ENCODE data around the gene MCF2L2. TPM values are rescaled to one million over a fixed set of nuclear protein-coding genes. Genes with fewer than 3 reads are reported as not detected.

Gene MCF2L2
- total and polyA plus RNA-seq, 2 donors (not counting 1 experiment from before 2014, with no cell fraction given) = 0.03 to 1.6 TPM

- Histone ChIP-seq H2AFZ (ENCODE audit: insufficient read depth, low read depth, low read length, poor library complexity, severe bottlenecking) (no peak overlapping the region), H3K36me3 (replicated peaks in 1 of 2; ENCODE audit: control extremely low read depth in 1 of 2, control insufficient read depth in 1 of 2, extremely low read depth in 1 of 2, insufficient read depth in 2 of 2, low read length in 1 of 2) (no peaks in the 10 kb centered on the region), H4K20me1 (ENCODE audit: control insufficient read depth, insufficient read depth, low read length, poor library complexity, severe bottlenecking) (no peaks in the 10 kb centered on the region), H3K9me3 (ENCODE audit: control extremely low read depth in 1 of 3, control insufficient read depth in 2 of 3, insufficient read depth in 1 of 3, low read length in 2 of 3) (no peaks in the 10 kb centered on the region), H3K79me2 (ENCODE audit: control insufficient read depth, insufficient read depth, low read length) (no peaks in the 10 kb centered on the region), H3K4me1 (ENCODE audit: control insufficient read depth in 2 of 2, insufficient read depth in 2 of 2, low read length in 2 of 2) (no peaks in the 10 kb centered on the region), H3K27ac (ENCODE audit: low read length in 2 of 2) (no peak overlapping the region), H3K9ac (ENCODE audit: low read length) (no peak overlapping the region), H3K4me3 (ENCODE audit: control extremely low read depth in 1 of 5, extremely low read depth in 1 of 5, insufficient read depth in 1 of 5, low read depth in 2 of 5, low read length in 4 of 5) (no peak overlapping the region), H3K4me2 (replicated peaks; ENCODE audit: low read depth, low read length, poor library complexity, severe bottlenecking) (no peak overlapping the region), H3K27me3 (replicated peaks in 1 of 4; ENCODE audit: control extremely low read depth in 1 of 4, control insufficient read depth in 3 of 4, insufficient read depth in 4 of 4, low read length in 3 of 4) (peaks cover 0 to 3% (median under 1%) of the 10 kb centered on the region in 4 experiments)
- CTCF ChIA-PET = no interaction called here
- TF ChIP-seq EZH2 (IDR thresholded peaks at IDR 0.05; ENCODE audit: borderline replicate concordance, insufficient read depth, low read depth, low read length, poor library complexity, severe bottlenecking) (no peak), CTCF (IDR thresholded peaks at IDR 0.05) (no peak)
- POLR2A ChIA-PET = no interaction called here
- Mint-ChIP-seq H3K4me1 (no peaks in the 10 kb centered on the region), H3K4me3 (no peak overlapping the region), H3K27ac (no peak overlapping the region), H3K27me3 (peaks cover 24% of the 10 kb centered on the region), H3K9me3 (ENCODE audit: insufficient read depth) (no peaks in the 10 kb centered on the region)
- intact Hi-C loops (cut with micrococcal nuclease) = no loop called here
- 80% methylated on average over 1 of the region's 1 CpG for WGBS (ENCODE audit: insufficient coverage)
- ATAC-seq (ENCODE audit: low read depth) (no peak), DNase-seq (no peak)
These were observed 199.2 kb downstream of the MCF2L2 start for GRCh38 chr3:183229178-183229577.

GRCh38 chr3:183227586-183227985 is 200.8 kb downstream of the MCF2L2 start:
- no peaks in the 10 kb centered on the region for H3K36me3 ChIP-seq (replicated peaks in 1 of 2; ENCODE audit: control extremely low read depth in 1 of 2, control insufficient read depth in 1 of 2, extremely low read depth in 1 of 2, insufficient read depth in 2 of 2, low read length in 1 of 2)
- TF ChIP-seq CTCF (IDR thresholded peaks at IDR 0.05) = no peak
- TF ChIP-seq EZH2 (IDR thresholded peaks at IDR 0.05; ENCODE audit: borderline replicate concordance, insufficient read depth, low read depth, low read length, poor library complexity, severe bottlenecking) = no peak
- no peak for DNase-seq
- ChIA-PET CTCF (interaction anchor here (0.9 kb wide), 1 partner anchor 17 kb away, joined by 4 read pairs; no protein-coding TSS in a partner anchor), POLR2A (no interaction called here)
- H3K4me2 ChIP-seq (replicated peaks; ENCODE audit: low read depth, low read length, poor library complexity, severe bottlenecking) = no peak overlapping the region
- H3K4me3 ChIP-seq (ENCODE audit: control extremely low read depth in 1 of 5, extremely low read depth in 1 of 5, insufficient read depth in 1 of 5, low read depth in 2 of 5, low read length in 4 of 5) = no peak overlapping the region
- no peaks in the 10 kb centered on the region for H3K4me1 ChIP-seq (ENCODE audit: control insufficient read depth in 2 of 2, insufficient read depth in 2 of 2, low read length in 2 of 2)
- peaks cover 0 to 6% (median 2%) of the 10 kb centered on the region in 4 experiments for H3K27me3 ChIP-seq (replicated peaks in 1 of 4; ENCODE audit: control extremely low read depth in 1 of 4, control insufficient read depth in 3 of 4, insufficient read depth in 4 of 4, low read length in 3 of 4)
- H2AFZ ChIP-seq (ENCODE audit: insufficient read depth, low read depth, low read length, poor library complexity, severe bottlenecking) = no peak overlapping the region
- ATAC-seq (ENCODE audit: low read depth) = no peak
- no peaks in the 10 kb centered on the region for H3K9me3 Mint-ChIP-seq (ENCODE audit: insufficient read depth)
- intact Hi-C loops (cut with micrococcal nuclease) = no loop called here
- WGBS (ENCODE audit: insufficient coverage) = 100% methylated on average over 1 of the region's 4 CpGs
- H3K9ac ChIP-seq (ENCODE audit: low read length) = no peak overlapping the region
- H3K27ac Mint-ChIP-seq = no peak overlapping the region
- no peak overlapping the region for H3K27ac ChIP-seq (ENCODE audit: low read length in 2 of 2)
- no peaks in the 10 kb centered on the region for H3K9me3 ChIP-seq (ENCODE audit: control extremely low read depth in 1 of 3, control insufficient read depth in 2 of 3, insufficient read depth in 1 of 3, low read length in 2 of 3)
- H3K27me3 Mint-ChIP-seq = peaks cover 31% of the 10 kb centered on the region
- no peak overlapping the region for H3K4me3 Mint-ChIP-seq
- H3K79me2 ChIP-seq (ENCODE audit: control insufficient read depth, insufficient read depth, low read length) = no peaks in the 10 kb centered on the region
- H4K20me1 ChIP-seq (ENCODE audit: control insufficient read depth, insufficient read depth, low read length, poor library complexity, severe bottlenecking) = no peaks in the 10 kb centered on the region
- H3K4me1 Mint-ChIP-seq = no peaks in the 10 kb centered on the region

All from B cell (primary cell).